GM13977 (cell line): ENCODE measurements around the gene SLC22A31.
"Not testable (repeated sequence)": the region's sequence is repeated elsewhere in the genome, so short reads cannot be mapped to it uniquely, and the experiment has no call there.

ENCODE experiments used
- DNase-seq: peaks from one replicate; pipeline ENCODE4 v3.0.0; 2012; ENCODE audit warnings: low spot score
- in situ Hi-C: fragments of 300-500 bp; cut with MboI; formaldehyde crosslinking; loops from one replicate; pipeline ENCODE4 v1.12.0; 2022; ENCODE audit warnings: low sequenced_read_pairs, low pct_unique_long_range_greater_than_20kb, mixed read lengths, inconsistent platforms; ENCODE audit not compliant: unreplicated experiment
- TF ChIP-seq, protein P1 (sequence below): IDR thresholded peaks from 2 replicates; pipeline ENCODE4 v1.5.1; 2012; ENCODE audit warnings: mild to moderate bottlenecking, control low read depth; ENCODE audit not compliant: insufficient read depth; ENCODE audit errors: extremely low read depth, missing control alignments

The SLC22A31 gene

DNA sequence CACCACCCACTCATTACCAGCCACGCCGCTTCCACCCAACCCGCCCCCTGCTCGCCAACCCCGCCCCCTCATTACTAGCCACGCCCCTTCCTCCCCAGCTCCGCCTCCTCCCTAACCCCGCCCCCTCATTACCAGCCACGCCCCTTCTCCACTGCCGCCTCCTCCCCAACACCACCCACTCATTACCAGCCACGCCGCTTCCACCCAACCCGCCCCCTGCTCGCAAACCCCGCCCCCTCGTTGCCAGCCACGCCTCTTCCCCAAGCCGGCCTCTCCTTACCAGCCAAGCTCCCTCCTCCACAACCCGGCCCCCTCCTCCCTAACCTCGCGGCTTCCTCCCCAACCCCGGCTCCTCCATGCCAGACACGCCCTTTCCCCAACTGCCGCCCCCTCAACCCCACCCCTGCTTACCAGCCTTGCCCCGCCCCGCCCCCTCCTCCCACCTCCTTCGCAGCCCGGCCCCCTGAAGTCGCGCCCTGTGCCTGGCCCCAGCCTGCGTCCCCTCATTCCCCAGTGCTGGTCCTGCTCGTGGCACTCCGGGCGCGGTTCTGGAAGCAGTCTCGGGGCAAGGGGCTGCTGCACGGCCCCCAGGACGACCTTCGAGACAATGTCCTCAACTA lies 7.3 kb downstream of the SLC22A31 start:
- TF ChIP-seq, protein P1, sequence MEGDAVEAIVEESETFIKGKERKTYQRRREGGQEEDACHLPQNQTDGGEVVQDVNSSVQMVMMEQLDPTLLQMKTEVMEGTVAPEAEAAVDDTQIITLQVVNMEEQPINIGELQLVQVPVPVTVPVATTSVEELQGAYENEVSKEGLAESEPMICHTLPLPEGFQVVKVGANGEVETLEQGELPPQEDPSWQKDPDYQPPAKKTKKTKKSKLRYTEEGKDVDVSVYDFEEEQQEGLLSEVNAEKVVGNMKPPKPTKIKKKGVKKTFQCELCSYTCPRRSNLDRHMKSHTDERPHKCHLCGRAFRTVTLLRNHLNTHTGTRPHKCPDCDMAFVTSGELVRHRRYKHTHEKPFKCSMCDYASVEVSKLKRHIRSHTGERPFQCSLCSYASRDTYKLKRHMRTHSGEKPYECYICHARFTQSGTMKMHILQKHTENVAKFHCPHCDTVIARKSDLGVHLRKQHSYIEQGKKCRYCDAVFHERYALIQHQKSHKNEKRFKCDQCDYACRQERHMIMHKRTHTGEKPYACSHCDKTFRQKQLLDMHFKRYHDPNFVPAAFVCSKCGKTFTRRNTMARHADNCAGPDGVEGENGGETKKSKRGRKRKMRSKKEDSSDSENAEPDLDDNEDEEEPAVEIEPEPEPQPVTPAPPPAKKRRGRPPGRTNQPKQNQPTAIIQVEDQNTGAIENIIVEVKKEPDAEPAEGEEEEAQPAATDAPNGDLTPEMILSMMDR, result no peak
- peak; percentile 87 for DNase-seq
- in situ Hi-C loops, result no loop called here

DNA sequence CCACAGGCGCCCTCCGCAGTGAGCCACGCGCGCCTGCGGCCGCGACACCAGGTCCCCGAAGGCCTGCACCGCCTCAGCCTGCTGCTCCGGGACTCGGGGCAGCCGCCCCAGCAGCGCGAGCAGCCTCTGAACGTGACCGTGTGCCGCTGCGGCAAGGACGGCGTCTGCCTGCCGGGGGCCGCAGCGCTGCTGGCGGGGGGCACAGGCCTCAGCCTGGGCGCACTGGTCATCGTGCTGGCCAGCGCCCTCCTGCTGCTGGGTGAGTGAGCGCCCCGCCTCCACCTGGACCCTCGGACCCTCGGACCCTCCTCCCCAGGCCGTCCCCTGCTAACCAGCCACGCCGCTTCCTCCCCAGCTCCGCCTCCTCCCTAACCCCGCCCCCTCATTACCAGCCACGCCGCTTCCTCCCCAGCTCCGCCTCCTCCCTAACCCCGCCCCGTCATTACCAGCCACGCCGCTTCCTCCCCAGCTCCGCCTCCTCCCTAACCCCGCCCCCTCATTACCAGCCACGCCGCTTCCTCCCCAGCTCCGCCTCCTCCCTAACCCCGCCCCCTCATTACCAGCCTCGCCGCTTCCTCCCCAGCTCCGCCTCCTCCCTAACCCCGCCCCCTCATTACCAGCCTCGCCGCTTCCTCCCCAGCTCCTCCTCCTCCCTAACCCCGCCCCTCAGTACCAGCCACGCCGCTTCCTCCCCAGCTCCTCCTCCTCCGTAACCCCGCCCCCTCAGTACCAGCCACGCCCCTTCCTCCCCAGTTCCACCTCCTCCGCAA lies 8.0 kb downstream of the SLC22A31 start:
- in situ Hi-C loops, result not testable (repeated sequence)
- DNase-seq, result peak; percentile 86

DNA sequence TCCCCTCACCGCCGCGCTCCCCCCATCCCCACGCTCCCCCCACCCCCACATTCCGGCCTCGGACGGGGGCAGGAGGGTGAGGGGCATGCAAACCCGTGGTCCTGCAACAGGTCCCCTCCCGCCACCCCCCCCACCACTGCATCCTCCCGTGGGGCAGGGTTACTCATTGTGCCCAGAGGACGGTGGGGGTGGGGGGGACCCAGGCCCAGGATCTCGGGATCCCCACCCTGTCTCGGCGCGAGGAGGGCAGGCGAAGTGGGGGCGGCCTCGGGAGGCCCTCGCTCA lies 8.5 kb downstream of the SLC22A31 start:
- TF ChIP-seq, protein P1, result no peak
- DNase-seq, result no peak
- in situ Hi-C loops, result no loop called here

DNA sequence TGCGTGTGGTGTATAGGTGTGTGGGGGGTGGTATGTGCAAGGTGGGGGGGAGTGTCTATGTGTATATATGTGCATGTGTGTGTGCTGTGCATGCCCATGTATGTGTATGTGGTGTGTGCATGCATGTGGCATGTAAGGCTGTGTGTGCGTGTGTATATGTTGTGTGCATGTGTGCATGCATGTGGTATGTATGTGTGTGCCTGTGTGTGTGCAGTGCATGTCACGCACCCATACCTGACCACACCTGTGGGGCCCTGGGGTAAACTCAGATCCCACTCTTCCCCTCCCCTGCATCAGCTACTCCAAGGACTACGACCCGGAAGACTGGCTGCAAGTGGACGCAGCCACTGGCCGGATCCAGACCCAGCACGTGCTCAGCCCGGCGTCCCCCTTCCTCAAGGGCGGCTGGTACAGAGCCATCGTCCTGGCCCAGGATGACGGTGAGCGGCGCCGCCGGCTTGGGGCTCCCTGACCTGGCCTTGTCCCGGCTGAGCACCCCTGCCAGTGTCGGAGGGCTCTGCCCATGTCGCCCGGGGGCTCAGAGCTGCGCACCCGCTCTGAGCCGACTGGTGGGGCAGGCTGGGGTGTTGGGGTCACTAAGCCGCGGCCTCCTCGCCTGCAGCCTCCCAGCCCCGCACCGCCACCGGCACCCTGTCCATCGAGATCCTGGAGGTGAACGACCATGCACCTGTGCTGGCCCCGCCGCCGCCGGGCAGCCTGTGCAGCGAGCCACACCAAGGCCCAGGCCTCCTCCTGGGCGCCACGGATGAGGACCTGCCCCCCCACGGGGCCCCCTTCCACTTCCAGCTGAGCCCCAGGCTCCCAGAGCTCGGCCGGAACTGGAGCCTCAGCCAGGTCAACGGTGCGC lies 9.1 kb downstream of the SLC22A31 start:
- TF ChIP-seq, protein P1, result no peak
- in situ Hi-C loops, result no loop called here
- DNase-seq, result no peak

DNA sequence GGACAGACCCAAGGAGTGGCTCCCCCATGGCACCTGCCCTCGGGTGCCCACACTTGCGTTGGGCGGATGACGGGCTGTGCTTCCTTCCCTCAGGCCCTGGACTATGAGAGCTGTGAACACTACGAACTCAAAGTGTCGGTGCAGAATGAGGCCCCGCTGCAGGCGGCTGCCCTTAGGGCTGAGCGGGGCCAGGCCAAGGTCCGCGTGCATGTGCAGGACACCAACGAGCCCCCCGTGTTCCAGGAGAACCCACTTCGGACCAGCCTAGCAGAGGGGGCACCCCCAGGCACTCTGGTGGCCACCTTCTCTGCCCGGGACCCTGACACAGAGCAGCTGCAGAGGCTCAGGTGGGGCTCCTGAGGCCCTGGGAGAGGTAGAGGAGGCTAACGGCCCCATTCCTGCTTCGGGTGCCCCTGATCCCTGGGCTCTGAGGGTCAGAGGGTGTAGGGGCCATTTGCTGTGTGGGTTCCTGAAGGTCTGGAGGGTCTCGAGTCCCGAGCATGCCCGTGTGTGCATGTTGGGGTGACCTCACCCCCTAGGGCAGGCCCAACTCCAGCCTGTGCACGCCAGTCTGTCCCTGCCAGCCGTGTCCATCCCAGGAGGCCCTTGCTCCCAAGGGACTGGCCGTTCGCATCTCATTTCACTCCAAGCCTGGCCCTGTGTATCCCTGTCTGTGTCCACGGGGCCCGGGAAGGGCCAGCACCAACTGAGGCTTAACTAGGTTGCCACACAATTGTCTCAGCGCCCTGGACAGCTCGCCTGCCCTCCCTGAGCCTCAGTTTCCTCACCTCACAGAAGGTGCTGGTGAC lies 10.0 kb downstream of the SLC22A31 start:
- in situ Hi-C loops, result no loop called here
- no peak for DNase-seq
- TF ChIP-seq, protein P1, result no peak

DNA sequence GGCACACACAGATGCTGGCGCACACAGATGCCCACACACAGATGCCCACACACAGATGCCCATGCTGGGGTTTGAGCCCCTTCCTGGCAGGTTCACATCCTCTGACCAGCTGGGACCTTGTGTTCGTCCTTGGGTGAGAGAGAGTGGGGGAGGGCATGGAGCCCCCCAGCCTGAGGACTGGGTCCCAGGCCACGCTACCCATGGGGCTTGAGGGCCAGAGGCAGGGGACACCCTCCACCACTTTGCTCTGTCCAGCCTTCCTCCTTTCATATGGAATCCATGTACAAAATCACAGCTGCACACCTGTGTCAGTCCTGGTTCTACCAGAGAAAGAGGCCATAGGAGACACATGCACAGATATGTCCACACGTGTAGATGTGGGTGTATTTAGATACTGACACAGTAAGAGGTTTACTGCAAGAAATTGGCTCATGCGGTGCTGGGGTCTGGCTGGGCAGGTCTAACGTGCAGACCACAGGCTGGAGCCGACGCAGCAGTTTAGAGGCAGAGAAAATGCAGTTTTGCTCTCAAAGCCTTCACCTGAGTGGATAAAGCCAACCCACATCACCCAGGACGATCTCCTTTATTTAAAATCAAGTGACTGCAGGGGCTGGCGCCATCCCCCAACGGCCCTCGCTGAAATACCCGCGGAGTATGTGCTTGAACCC lies 10.8 kb downstream of the SLC22A31 start:
- in situ Hi-C loops, result no loop called here
- TF ChIP-seq, protein P1, result no peak
- DNase-seq, result no peak

DNA sequence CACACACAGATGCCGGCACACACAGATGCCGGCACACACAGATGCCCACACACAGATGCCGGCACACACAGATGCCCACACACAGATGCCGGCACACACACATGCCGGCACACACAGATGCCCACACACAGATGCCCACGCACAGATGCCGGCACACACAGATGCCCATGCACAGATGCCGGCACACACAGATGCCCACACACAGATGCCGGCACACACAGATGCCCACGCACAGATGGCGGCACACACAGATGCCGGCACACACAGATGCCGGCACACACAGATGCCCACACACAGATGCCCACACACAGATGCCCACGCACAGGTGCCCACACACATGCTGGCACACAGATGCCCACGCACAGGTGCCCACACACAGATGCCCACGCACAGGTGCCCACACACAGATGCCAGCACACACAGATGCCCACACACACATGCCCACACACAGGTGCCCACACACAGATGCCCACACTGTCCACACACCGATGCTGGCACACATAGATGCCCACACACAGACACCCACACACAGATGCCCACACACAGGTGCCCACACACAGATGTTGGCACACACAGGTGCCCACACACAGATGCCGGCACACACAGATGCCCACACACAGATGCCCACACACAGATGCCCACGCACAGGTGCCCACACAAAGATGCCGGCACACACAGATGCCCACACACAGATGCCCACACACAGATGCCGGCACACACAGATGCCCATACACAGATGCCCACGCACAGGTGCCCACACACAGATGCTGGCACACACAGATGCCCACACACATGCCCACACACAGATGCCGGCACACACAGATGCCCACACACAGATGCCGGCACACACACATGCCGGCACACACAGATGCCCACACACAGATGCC lies 11.6 kb downstream of the SLC22A31 start:
- in situ Hi-C loops, result not testable (repeated sequence)

More for the DNA sequence above, 11.6 kb downstream of the SLC22A31 start:
- not testable (repeated sequence) for DNase-seq
